Peyer's patch (tissue), 4 donors: ENCODE results near the gene FGFR4. TPM values are rescaled to one million over a fixed set of nuclear protein-coding genes. Genes with fewer than 3 reads are reported as not detected.

ENCODE experiments used
- DNase-seq, 3 donors: peaks; one replicate each; pipeline ENCODE4 v3.0.0-alpha.2; 2017 to 2019
- H3K27ac ChIP-seq, 4 donors: fragments of 200-600 bp; sonication (generic); one replicate each; pipeline ENCODE4 v1.5.1; 2016 to 2019
- H3K27me3 ChIP-seq, 2 donors: fragments of 200-600 bp; sonication (generic); one replicate each; pipeline ENCODE4 v1.5.1; 2019
- H3K36me3 ChIP-seq, 3 donors: fragments of 200-600 bp; sonication (generic); one replicate each; pipeline ENCODE4 v1.5.1; 2016 to 2019
- H3K4me1 ChIP-seq, 4 donors: fragments of 200-600 bp; sonication (generic); one replicate each; pipeline ENCODE4 v1.5.1; 2016 to 2019
- H3K4me3 ChIP-seq, 4 donors: fragments of 200-600 bp; sonication (generic); 1 replicate in 3 of 4; 2 replicates in 1 of 4; pipeline ENCODE4 v1.5.1; 2016 to 2019; ENCODE audit warnings: mild to moderate bottlenecking in 1 of 4
- H3K9me3 ChIP-seq, 4 donors: fragments of 200-600 bp; sonication (generic); one replicate each; pipeline ENCODE4 v1.5.1; 2016 to 2019; ENCODE audit warnings: mild to moderate bottlenecking in 1 of 4
- POLR2A ChIP-seq, 2 donors: fragments of 450-650 bp; IDR thresholded peaks; one replicate each; pipeline ENCODE4 v1.5.1; 2017; ENCODE audit warnings: antibody characterized with exemption in 2 of 2, mild to moderate bottlenecking in 2 of 2, moderate library complexity in 2 of 2
- total RNA-seq, 4 donors: library from RNA; depleted of rRNA; stranded (reverse); fragments of >200 nt; gene quantifications; one replicate each; pipeline ENCODE4 v1.1.0, GENCODE V29; 2016
- TF ChIP-seq, protein P1 (sequence below), 6 experiments: fragments of 450-650 bp in 4 of 6; fragments of 200-600 bp in 2 of 6; sonication (generic) in 1 of 6; IDR thresholded peaks; one replicate each; pipeline ENCODE4 v1.5.1; 2017 to 2019; ENCODE audit warnings: antibody characterized with exemption in 6 of 6, mild to moderate bottlenecking in 3 of 6, moderate library complexity in 1 of 6

The FGFR4 gene
- total RNA-seq, 4 donors from 2014 or later: 43.0 to 264 (median 72.3) TPM

DNA sequence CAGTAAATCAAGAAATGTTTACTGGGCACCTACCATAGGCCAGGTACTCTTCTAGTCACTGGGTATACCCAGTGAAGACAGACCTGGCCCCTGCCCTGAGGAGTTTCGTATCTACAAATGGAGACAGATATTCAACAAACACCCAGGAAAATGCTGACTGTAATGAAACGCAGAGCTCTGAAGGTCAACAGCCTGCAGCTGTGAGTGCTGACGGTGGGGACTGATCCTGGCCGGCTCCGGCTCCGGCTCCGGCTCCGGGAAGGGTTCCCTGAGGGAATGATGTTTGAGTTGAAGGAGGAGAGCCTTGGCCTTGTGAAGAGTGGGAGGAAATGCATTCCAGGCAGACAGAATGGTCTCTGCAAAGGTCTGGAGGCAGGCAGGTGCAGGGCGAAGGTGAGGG lies 23.1 kb downstream of the FGFR4 start:
- Histone ChIP-seq H3K4me3 (no peak overlapping the region), H3K36me3 (no peaks in the 10 kb centered on the region), H3K9me3 (no peaks in the 10 kb centered on the region), H3K27ac (peak overlapping the region in 1 of 4 donors; percentile 31), H3K27me3 (no peaks in the 10 kb centered on the region), H3K4me1 (peaks cover 0 to 26% (median 0%) of the 10 kb centered on the region in 4 donors)
- TF ChIP-seq POLR2A (IDR thresholded peaks at IDR 0.05): no peak
- TF ChIP-seq, protein P1, sequence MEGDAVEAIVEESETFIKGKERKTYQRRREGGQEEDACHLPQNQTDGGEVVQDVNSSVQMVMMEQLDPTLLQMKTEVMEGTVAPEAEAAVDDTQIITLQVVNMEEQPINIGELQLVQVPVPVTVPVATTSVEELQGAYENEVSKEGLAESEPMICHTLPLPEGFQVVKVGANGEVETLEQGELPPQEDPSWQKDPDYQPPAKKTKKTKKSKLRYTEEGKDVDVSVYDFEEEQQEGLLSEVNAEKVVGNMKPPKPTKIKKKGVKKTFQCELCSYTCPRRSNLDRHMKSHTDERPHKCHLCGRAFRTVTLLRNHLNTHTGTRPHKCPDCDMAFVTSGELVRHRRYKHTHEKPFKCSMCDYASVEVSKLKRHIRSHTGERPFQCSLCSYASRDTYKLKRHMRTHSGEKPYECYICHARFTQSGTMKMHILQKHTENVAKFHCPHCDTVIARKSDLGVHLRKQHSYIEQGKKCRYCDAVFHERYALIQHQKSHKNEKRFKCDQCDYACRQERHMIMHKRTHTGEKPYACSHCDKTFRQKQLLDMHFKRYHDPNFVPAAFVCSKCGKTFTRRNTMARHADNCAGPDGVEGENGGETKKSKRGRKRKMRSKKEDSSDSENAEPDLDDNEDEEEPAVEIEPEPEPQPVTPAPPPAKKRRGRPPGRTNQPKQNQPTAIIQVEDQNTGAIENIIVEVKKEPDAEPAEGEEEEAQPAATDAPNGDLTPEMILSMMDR (IDR thresholded peaks at IDR 0.05): no peak
- no peak for DNase-seq

DNA sequence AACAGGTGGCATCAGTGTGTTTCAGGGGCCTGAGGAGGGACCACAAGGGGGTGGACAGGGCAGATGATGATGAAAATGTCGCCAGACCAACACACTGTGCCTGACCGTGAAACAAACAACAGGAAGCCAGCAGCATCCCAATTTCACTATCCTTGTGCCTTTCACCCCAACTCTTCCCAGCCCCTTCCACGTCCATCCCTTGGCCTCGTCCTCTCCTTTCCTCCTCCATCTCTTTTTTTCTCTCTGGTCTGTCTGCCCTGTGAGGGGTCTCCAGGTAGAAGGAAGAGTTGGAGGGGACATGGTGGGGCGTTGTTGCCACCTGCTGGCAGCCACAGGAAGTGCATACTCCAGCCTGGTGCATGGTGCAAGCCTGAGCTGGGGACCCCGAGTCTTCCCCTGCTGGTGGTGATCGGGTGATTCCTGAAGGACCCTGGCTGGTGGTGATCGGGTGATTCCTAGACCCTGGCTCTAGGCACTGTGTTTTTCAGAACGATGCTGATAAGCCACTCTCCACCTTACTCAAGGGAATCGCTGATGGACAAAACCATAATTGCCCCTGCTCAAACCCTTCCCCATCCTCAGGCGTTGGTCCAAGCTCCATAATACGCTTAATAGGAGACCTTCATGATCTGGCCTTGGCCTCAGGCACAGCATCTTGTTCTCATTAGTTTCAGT lies 25.1 kb downstream of the FGFR4 start:
- no peaks in the 10 kb centered on the region for H3K9me3 ChIP-seq
- TF ChIP-seq POLR2A (IDR thresholded peaks at IDR 0.05): no peak
- TF ChIP-seq, protein P1 (IDR thresholded peaks at IDR 0.05): peak; percentile 89 to 93 (median 92)
- H3K27me3 ChIP-seq: no peaks in the 10 kb centered on the region
- H3K4me3 ChIP-seq: no peak overlapping the region
- peak; percentile 67 to 81 (median 76) for DNase-seq
- peaks cover 0 to 36% (median 0%) of the 10 kb centered on the region in 4 donors for H3K4me1 ChIP-seq
- no peak overlapping the region for H3K27ac ChIP-seq
- H3K36me3 ChIP-seq: no peaks in the 10 kb centered on the region

DNA sequence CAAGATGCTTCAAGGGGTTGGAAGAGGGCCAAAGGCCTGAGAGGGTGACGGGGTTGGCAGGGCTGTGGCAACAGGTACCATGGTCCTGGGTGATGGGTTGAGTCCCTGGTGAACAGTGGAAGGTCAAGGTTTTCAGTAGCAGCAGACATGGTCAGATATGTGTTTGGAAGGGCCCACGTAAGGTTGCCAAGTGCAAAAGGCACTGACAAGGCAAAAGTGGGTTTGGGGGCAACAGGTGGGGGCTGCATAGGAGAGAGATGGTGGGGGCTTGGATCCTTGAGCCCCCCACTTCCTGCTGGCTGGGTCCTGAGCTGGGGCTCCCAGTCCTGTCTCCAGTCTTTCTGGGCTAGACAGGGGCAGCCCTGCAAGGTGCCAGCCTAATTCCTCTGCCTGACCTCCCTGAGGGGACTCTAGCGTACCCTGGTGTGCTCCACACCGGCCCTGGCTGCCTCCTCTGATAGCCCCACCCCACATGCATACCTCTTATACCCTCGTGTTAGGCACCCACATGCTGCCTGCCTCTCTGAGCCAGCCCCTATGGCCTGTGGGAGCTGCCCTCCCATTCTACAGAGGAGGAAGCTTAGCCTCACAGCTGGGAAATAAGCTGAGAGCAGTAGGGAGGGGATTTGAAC lies 26.0 kb downstream of the FGFR4 start:
- Histone ChIP-seq H3K4me1 (peaks cover 0 to 36% (median 0%) of the 10 kb centered on the region in 4 donors), H3K27me3 (no peaks in the 10 kb centered on the region), H3K36me3 (no peaks in the 10 kb centered on the region), H3K4me3 (no peak overlapping the region), H3K9me3 (no peaks in the 10 kb centered on the region), H3K27ac (no peak overlapping the region)
- TF ChIP-seq, protein P1 (IDR thresholded peaks at IDR 0.05): no peak
- TF ChIP-seq POLR2A (IDR thresholded peaks at IDR 0.05): no peak
- DNase-seq: no peak

DNA sequence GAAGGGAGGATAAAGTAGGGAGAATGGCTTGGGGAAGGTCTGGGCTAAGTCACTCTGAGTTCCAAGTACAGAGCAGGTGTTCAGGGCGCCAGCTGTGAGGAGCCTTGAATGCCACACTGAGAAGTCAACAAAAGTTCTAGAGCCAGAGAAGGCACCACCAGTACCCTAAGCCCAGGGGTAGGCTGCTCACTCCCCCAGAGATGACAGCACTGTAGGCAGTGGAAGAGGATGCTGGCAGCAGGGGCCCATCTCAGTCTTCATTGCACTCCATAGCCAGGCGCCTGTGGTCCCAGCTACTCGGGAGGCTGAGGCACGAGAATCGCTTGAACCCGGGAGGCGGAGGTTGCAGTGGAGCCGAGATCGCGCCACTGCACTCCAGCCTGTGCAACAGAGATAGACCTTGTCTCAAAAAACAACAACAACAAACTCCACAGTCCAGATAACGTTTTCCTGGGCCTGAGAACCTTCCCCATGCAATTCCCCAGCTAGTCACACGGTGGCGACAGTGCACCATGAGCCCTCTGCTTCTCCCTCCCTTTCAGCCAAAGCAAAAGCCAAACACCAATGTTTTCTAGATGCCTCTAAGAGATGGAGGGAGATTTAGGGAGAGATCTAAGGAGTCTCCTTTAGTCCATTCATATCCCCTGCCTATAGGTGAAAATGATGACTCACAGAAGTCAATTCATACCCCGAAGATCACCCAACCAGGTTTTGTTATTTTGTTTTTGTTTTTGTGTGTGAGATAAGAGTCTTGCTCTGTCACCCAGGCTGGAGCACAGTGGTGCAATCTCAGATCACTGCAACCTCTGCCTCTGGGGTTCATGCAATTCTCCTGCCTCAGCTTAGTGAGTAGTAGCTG lies 27.1 kb downstream of the FGFR4 start:
- H3K4me3 ChIP-seq: no peak overlapping the region
- peaks cover 0 to 36% (median 0%) of the 10 kb centered on the region in 4 donors for H3K4me1 ChIP-seq
- no peaks in the 10 kb centered on the region for H3K36me3 ChIP-seq
- H3K9me3 ChIP-seq: no peaks in the 10 kb centered on the region
- no peaks in the 10 kb centered on the region for H3K27me3 ChIP-seq
- peak overlapping the region in 3 of 4 donors; percentile 7 to 38 (median 37) for H3K27ac ChIP-seq
- no peak for TF ChIP-seq POLR2A (IDR thresholded peaks at IDR 0.05)
- TF ChIP-seq, protein P1 (IDR thresholded peaks at IDR 0.05): peak; percentile 97 to 99 (median 97)
- DNase-seq: peak; percentile 75 to 92 (median 84)

DNA sequence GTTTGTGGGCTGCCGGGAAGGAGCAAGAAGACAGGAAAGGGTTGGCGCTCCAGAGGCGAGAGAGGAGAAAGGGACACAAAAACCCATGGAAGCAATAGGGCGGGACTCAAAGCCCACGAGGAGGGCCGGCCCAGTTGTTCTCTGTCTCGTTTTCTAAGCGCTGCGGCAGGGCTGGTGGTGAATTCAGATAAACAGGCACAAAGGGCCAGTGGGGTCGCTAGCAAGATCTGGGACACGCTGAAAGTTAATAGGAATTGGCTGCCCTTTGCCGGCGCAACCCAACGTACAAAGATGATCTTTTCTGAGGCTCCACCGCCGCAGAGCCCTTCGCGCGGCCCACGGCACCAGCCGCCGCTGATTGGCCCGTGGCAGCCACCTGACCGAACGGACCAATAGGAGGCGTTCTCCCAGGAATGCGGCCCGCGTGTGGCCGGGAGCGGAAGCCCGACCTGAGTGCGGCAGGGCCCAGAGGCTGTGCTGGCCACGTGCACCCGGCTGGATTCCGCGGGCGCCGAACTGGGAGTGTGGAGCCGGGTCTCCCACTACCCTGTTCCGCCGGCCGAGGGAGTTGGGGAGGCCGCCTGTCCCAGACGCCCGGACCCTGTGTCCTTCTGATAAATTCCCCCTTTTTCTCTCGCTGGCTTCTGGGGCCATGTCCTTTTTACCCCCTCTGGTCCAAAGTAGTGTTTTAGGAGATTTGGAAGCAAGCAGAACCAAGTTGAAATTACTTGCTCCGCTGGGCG lies 30.1 kb downstream of the FGFR4 start:
- peak; percentile 78 to 91 (median 88) for DNase-seq
- Histone ChIP-seq H3K27ac (peak overlapping the region; percentile 9 to 77 (median 70)), H3K36me3 (no peaks in the 10 kb centered on the region), H3K4me1 (peaks cover 0 to 22% (median 0%) of the 10 kb centered on the region in 4 donors), H3K4me3 (peak overlapping the region; percentile 2 to 38 (median 29)), H3K9me3 (no peaks in the 10 kb centered on the region), H3K27me3 (no peaks in the 10 kb centered on the region)
- TF ChIP-seq, protein P1 (IDR thresholded peaks at IDR 0.05): no peak
- no peak for TF ChIP-seq POLR2A (IDR thresholded peaks at IDR 0.05)
